Duodenal mucosa (tissue), 2 donors: ENCODE data around the gene CACNA2D1.

ENCODE experiments used
- H3K27ac ChIP-seq: one replicate; pipeline ENCODE4 v1.7.0; 2013; ENCODE audit warnings: low read depth, low read length
- H3K27me3 ChIP-seq, 2 donors: one replicate each; pipeline ENCODE4 v1.7.0; 2013; ENCODE audit warnings: low read length in 2 of 2, control low read depth in 1 of 2; ENCODE audit not compliant: insufficient read depth in 2 of 2, control insufficient read depth in 1 of 2
- H3K36me3 ChIP-seq, 2 donors: one replicate each; pipeline ENCODE4 v1.7.0; 2013; ENCODE audit warnings: low read length in 2 of 2, control low read depth in 1 of 2; ENCODE audit not compliant: insufficient read depth in 2 of 2, control insufficient read depth in 1 of 2
- H3K4me1 ChIP-seq, 2 donors: one replicate each; pipeline ENCODE4 v1.7.0; 2013; ENCODE audit warnings: low read length in 2 of 2, control low read depth in 1 of 2; ENCODE audit not compliant: insufficient read depth in 2 of 2, control insufficient read depth in 1 of 2
- H3K4me3 ChIP-seq, 2 donors: one replicate each; pipeline ENCODE4 v1.7.0; 2013; ENCODE audit warnings: low read length in 2 of 2, low read depth in 1 of 2
- H3K9ac ChIP-seq, 2 donors: one replicate each; pipeline ENCODE4 v1.7.0; 2013; ENCODE audit warnings: low read length in 2 of 2, low read depth in 1 of 2
- H3K9me3 ChIP-seq, 2 donors: one replicate each; pipeline ENCODE4 v1.7.0; 2013; ENCODE audit warnings: low read length in 2 of 2, control low read depth in 1 of 2; ENCODE audit not compliant: control insufficient read depth in 1 of 2

CACNA2D1 gene

GRCh38 chr7:82416402-82416801 is 27.2 kb downstream of the CACNA2D1 start:
- Histone ChIP-seq H3K9me3 (no peaks in the 10 kb centered on the region), H3K4me3 (no peak overlapping the region), H3K9ac (no peak overlapping the region), H3K36me3 (no peaks in the 10 kb centered on the region), H3K27ac (no peak overlapping the region), H3K4me1 (no peaks in the 10 kb centered on the region), H3K27me3 (no peaks in the 10 kb centered on the region)

GRCh38 chr7:82414389-82414788 is 29.2 kb downstream of the CACNA2D1 start:
- no peak overlapping the region for H3K27ac ChIP-seq
- no peaks in the 10 kb centered on the region for H3K9me3 ChIP-seq
- no peaks in the 10 kb centered on the region for H3K4me1 ChIP-seq
- H3K36me3 ChIP-seq = no peaks in the 10 kb centered on the region
- no peaks in the 10 kb centered on the region for H3K27me3 ChIP-seq
- no peak overlapping the region for H3K9ac ChIP-seq
- H3K4me3 ChIP-seq = no peak overlapping the region

- Histone ChIP-seq H3K27ac (no peak overlapping the region), H3K27me3 (no peaks in the 10 kb centered on the region), H3K4me3 (no peak overlapping the region), H3K9me3 (no peaks in the 10 kb centered on the region), H3K4me1 (no peaks in the 10 kb centered on the region), H3K36me3 (no peaks in the 10 kb centered on the region), H3K9ac (no peak overlapping the region)
Measured at GRCh38 chr7:82413237-82413636, 30.3 kb downstream of the CACNA2D1 start.

GRCh38 chr7:82411732-82412131 is 31.8 kb downstream of the CACNA2D1 start:
- H3K4me3 ChIP-seq = no peak overlapping the region
- H3K4me1 ChIP-seq = no peaks in the 10 kb centered on the region
- no peak overlapping the region for H3K9ac ChIP-seq
- H3K36me3 ChIP-seq = no peaks in the 10 kb centered on the region
- no peak overlapping the region for H3K27ac ChIP-seq
- H3K27me3 ChIP-seq = no peaks in the 10 kb centered on the region
- H3K9me3 ChIP-seq = no peaks in the 10 kb centered on the region

GRCh38 chr7:82410461-82410860 is 33.1 kb downstream of the CACNA2D1 start:
- Histone ChIP-seq H3K36me3 (no peaks in the 10 kb centered on the region), H3K9ac (no peak overlapping the region), H3K27ac (no peak overlapping the region), H3K9me3 (no peaks in the 10 kb centered on the region), H3K4me1 (no peaks in the 10 kb centered on the region), H3K4me3 (no peak overlapping the region), H3K27me3 (no peaks in the 10 kb centered on the region)

GRCh38 chr7:82406937-82407336 is 36.6 kb downstream of the CACNA2D1 start:
- Histone ChIP-seq H3K9me3 (no peaks in the 10 kb centered on the region), H3K36me3 (no peaks in the 10 kb centered on the region), H3K4me1 (no peaks in the 10 kb centered on the region), H3K9ac (no peak overlapping the region), H3K4me3 (no peak overlapping the region), H3K27me3 (no peaks in the 10 kb centered on the region), H3K27ac (no peak overlapping the region)

GRCh38 chr7:82405301-82405700 is 38.3 kb downstream of the CACNA2D1 start:
- H3K27ac ChIP-seq = no peak overlapping the region
- H3K9me3 ChIP-seq = no peaks in the 10 kb centered on the region
- H3K4me3 ChIP-seq = no peak overlapping the region
- H3K36me3 ChIP-seq = no peaks in the 10 kb centered on the region
- no peaks in the 10 kb centered on the region for H3K4me1 ChIP-seq
- no peaks in the 10 kb centered on the region for H3K27me3 ChIP-seq
- no peak overlapping the region for H3K9ac ChIP-seq

- Histone ChIP-seq H3K27ac (no peak overlapping the region), H3K36me3 (no peaks in the 10 kb centered on the region), H3K9ac (no peak overlapping the region), H3K9me3 (no peaks in the 10 kb centered on the region), H3K4me3 (no peak overlapping the region), H3K27me3 (no peaks in the 10 kb centered on the region), H3K4me1 (no peaks in the 10 kb centered on the region)
Measured at GRCh38 chr7:82404652-82405051, 38.9 kb downstream of the CACNA2D1 start.

- H3K9me3 ChIP-seq = no peaks in the 10 kb centered on the region
- no peak overlapping the region for H3K27ac ChIP-seq
- no peak overlapping the region for H3K9ac ChIP-seq
- no peaks in the 10 kb centered on the region for H3K36me3 ChIP-seq
- H3K4me3 ChIP-seq = no peak overlapping the region
- H3K27me3 ChIP-seq = no peaks in the 10 kb centered on the region
- no peaks in the 10 kb centered on the region for H3K4me1 ChIP-seq
Measured at GRCh38 chr7:82404094-82404493, 39.5 kb downstream of the CACNA2D1 start.

GRCh38 chr7:82397879-82398524 is 45.6 kb downstream of the CACNA2D1 start:
- H3K27ac ChIP-seq = no peak overlapping the region
- H3K36me3 ChIP-seq = no peaks in the 10 kb centered on the region
- no peaks in the 10 kb centered on the region for H3K27me3 ChIP-seq
- no peaks in the 10 kb centered on the region for H3K9me3 ChIP-seq
- H3K4me1 ChIP-seq = no peaks in the 10 kb centered on the region
- no peak overlapping the region for H3K4me3 ChIP-seq
- H3K9ac ChIP-seq = no peak overlapping the region

GRCh38 chr7:82396343-82396742 is 47.2 kb downstream of the CACNA2D1 start:
- Histone ChIP-seq H3K9me3 (no peaks in the 10 kb centered on the region), H3K27me3 (no peaks in the 10 kb centered on the region), H3K9ac (no peak overlapping the region), H3K36me3 (no peaks in the 10 kb centered on the region), H3K4me1 (no peaks in the 10 kb centered on the region), H3K27ac (no peak overlapping the region), H3K4me3 (no peak overlapping the region)
